SK-N-SH treated with all-trans-retinoic acid at 6 μM for 48 hours (cell line): Measurements from ENCODE around the gene ZDHHC15.
"Not testable (repeated sequence)": the region's sequence is repeated elsewhere in the genome, so short reads cannot be mapped to it uniquely, and the experiment has no call there.

Source experiments
- ATAC-seq: fragments of 200-7000 bp; cut with Tn5 transposase; 3 replicates; pipeline ENCODE4 v1.9.1; 2020; ENCODE audit warnings: mild to moderate bottlenecking, moderate library complexity
- ARNTL ChIP-seq: fragments of 450-650 bp; formaldehyde crosslinking; IDR thresholded peaks from 2 replicates; pipeline ENCODE4 v1.5.0; 2020; ENCODE audit warnings: low read depth, mild to moderate bottlenecking, moderate library complexity, borderline replicate concordance
- BACH2 ChIP-seq: fragments of 250-450 bp; sonication (Bioruptor Pico); IDR thresholded peaks from 2 replicates; pipeline ENCODE4 v1.9.0; 2021; ENCODE audit warnings: mild to moderate bottlenecking, borderline replicate concordance
- CSDC2 ChIP-seq: fragments of 250-450 bp; sonication (Bioruptor Pico); IDR thresholded peaks from 2 replicates; pipeline ENCODE4 v1.5.0; 2020; ENCODE audit warnings: mild to moderate bottlenecking, moderate library complexity
- ESRRG ChIP-seq: fragments of 250-450 bp; sonication (Bioruptor Pico); IDR thresholded peaks from 2 replicates; pipeline ENCODE4 v1.6.1; 2021; ENCODE audit warnings: mild to moderate bottlenecking
- GLIS3 ChIP-seq: fragments of 250-450 bp; sonication (Bioruptor Pico); IDR thresholded peaks from 2 replicates; pipeline ENCODE4 v1.5.0; 2020; ENCODE audit warnings: mild to moderate bottlenecking, moderate library complexity
- ISL1 ChIP-seq: fragments of 250-450 bp; sonication (Bioruptor Pico); IDR thresholded peaks from 2 replicates; pipeline ENCODE4 v2.1.2; 2022; ENCODE audit warnings: mild to moderate bottlenecking, moderate library complexity
- OSR1 ChIP-seq: fragments of 250-450 bp; sonication (Bioruptor Pico); IDR thresholded peaks from 2 replicates; pipeline ENCODE4 v1.8.0; 2022; ENCODE audit warnings: moderate library complexity, mild to moderate bottlenecking, inconsistent platforms
- PPARA ChIP-seq: fragments of 250-450 bp; sonication (Bioruptor Pico); IDR thresholded peaks from 2 replicates; pipeline ENCODE4 v1.5.0; 2020; ENCODE audit warnings: mild to moderate bottlenecking, borderline replicate concordance
- RARB ChIP-seq: fragments of 250-450 bp; sonication (Bioruptor Pico); IDR thresholded peaks from 2 replicates; pipeline ENCODE4 v1.8.0; 2021; ENCODE audit warnings: mild to moderate bottlenecking, moderate library complexity
- SNAI2 ChIP-seq: fragments of 250-450 bp; sonication (Bioruptor Pico); IDR thresholded peaks from 2 replicates; pipeline ENCODE4 v1.5.0; 2020; ENCODE audit warnings: mild to moderate bottlenecking, moderate library complexity
- TCF4 ChIP-seq: fragments of 250-450 bp; sonication (Bioruptor Pico); IDR thresholded peaks from 2 replicates; pipeline ENCODE4 v1.8.0; 2021; ENCODE audit warnings: mild to moderate bottlenecking, moderate library complexity, borderline replicate concordance
- TOX ChIP-seq: fragments of 250-450 bp; sonication (Bioruptor Pico); IDR thresholded peaks from 2 replicates; pipeline ENCODE4 v1.8.0; 2021; ENCODE audit warnings: mild to moderate bottlenecking, moderate library complexity, borderline replicate concordance
- ZC3H10 ChIP-seq: fragments of 250-450 bp; sonication (Bioruptor Pico); IDR thresholded peaks from 2 replicates; pipeline ENCODE4 v1.5.1; 2021; ENCODE audit warnings: mild to moderate bottlenecking, moderate library complexity
- ZFP3 ChIP-seq: fragments of 250-450 bp; sonication (Bioruptor Pico); IDR thresholded peaks from 2 replicates; pipeline ENCODE4 v1.5.0; 2020; ENCODE audit warnings: mild to moderate bottlenecking, moderate library complexity
- ZFP30 ChIP-seq: fragments of 450-650 bp; formaldehyde crosslinking; IDR thresholded peaks from 2 replicates; pipeline ENCODE4 v1.5.0; 2022; ENCODE audit warnings: mild to moderate bottlenecking, moderate library complexity
- ZNF565 ChIP-seq: fragments of 450-650 bp; formaldehyde crosslinking; conservative IDR thresholded peaks from 2 replicates; pipeline ENCODE4 v1.5.0; 2020; ENCODE audit warnings: low read depth, mild to moderate bottlenecking, moderate library complexity
- ZNF70 ChIP-seq: fragments of 450-650 bp; formaldehyde crosslinking; IDR thresholded peaks from 2 replicates; pipeline ENCODE4 v1.5.0; 2020; ENCODE audit warnings: mild to moderate bottlenecking, moderate library complexity
- ZNF8 ChIP-seq: fragments of 450-650 bp; formaldehyde crosslinking; IDR thresholded peaks from 2 replicates; pipeline ENCODE4 v1.5.0; 2020; ENCODE audit warnings: mild to moderate bottlenecking, moderate library complexity
- TF ChIP-seq, protein P1 (sequence below): fragments of 250-450 bp; sonication (Bioruptor Pico); IDR thresholded peaks from 2 replicates; pipeline ENCODE4 v1.5.0; 2020; ENCODE audit warnings: mild to moderate bottlenecking, moderate library complexity
- TF ChIP-seq, protein P2 (sequence below): fragments of 250-450 bp; sonication (Bioruptor Pico); IDR thresholded peaks from 2 replicates; pipeline ENCODE4 v1.8.0; 2021; ENCODE audit warnings: low read depth, mild to moderate bottlenecking, moderate library complexity, borderline replicate concordance
- TF ChIP-seq, protein P3 (sequence below): fragments of 250-450 bp; sonication (Bioruptor Pico); IDR thresholded peaks from 2 replicates; pipeline ENCODE4 v1.5.1; 2021; ENCODE audit warnings: mild to moderate bottlenecking, moderate library complexity
- TF ChIP-seq, protein P4 (sequence below): fragments of 250-450 bp; sonication (Bioruptor Pico); IDR thresholded peaks from 2 replicates; pipeline ENCODE4 v1.8.0; 2020; ENCODE audit warnings: mild to moderate bottlenecking, moderate library complexity, borderline replicate concordance

Gene ZDHHC15

DNA sequence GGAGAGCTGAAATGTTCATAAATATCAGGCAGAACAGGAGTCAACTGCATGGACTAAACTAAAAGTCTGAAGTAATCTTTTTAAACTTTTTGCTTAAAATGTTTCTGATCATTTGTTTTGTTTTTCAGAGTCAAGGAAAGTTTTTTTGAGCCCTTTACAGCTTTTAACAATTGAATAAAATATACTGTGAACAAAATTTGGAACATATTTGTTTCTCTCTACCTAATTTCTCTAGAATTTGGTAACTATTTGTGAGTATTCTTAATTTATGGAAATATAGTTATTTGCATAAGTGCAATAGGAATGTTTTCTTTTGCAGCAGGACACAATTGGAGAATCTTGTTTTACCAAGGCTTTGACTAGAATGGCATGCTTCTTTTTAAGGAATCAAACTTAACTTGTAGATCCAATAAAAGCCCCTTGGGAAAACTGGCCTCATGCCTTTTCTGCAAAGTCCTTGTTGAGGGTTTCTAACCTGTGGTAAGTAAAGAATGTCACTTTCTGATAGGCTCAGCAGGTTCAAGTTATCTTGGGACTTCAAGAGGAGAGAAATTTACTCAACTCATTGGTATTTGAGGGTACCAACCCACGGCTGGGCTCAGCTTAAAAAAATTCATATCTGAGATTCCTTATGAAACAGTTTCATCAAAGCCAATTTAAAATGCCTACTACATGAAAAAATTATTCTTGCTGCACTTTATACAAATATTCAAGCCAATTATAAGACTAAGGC is 157.4 kb downstream of the ZDHHC15 start:
- TF ChIP-seq ZC3H10 (CRISPR knock-in tag) (no peak), ZNF565 (CRISPR knock-in tag) (no peak), CSDC2 (no peak), SNAI2 (CRISPR knock-in tag) (no peak), ZNF70 (CRISPR knock-in tag) (no peak), TOX (CRISPR knock-in tag) (no peak), RARB (CRISPR knock-in tag) (no peak), PPARA (no peak), ZNF8 (no peak), ARNTL (CRISPR knock-in tag) (no peak), ZFP3 (no peak), GLIS3 (CRISPR knock-in tag) (no peak), TCF4 (CRISPR knock-in tag) (no peak)
- TF ChIP-seq, protein P1, sequence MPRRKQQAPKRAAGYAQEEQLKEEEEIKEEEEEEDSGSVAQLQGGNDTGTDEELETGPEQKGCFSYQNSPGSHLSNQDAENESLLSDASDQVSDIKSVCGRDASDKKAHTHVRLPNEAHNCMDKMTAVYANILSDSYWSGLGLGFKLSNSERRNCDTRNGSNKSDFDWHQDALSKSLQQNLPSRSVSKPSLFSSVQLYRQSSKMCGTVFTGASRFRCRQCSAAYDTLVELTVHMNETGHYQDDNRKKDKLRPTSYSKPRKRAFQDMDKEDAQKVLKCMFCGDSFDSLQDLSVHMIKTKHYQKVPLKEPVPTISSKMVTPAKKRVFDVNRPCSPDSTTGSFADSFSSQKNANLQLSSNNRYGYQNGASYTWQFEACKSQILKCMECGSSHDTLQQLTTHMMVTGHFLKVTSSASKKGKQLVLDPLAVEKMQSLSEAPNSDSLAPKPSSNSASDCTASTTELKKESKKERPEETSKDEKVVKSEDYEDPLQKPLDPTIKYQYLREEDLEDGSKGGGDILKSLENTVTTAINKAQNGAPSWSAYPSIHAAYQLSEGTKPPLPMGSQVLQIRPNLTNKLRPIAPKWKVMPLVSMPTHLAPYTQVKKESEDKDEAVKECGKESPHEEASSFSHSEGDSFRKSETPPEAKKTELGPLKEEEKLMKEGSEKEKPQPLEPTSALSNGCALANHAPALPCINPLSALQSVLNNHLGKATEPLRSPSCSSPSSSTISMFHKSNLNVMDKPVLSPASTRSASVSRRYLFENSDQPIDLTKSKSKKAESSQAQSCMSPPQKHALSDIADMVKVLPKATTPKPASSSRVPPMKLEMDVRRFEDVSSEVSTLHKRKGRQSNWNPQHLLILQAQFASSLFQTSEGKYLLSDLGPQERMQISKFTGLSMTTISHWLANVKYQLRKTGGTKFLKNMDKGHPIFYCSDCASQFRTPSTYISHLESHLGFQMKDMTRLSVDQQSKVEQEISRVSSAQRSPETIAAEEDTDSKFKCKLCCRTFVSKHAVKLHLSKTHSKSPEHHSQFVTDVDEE (CRISPR knock-in tag), result no peak
- TF ChIP-seq, protein P2, sequence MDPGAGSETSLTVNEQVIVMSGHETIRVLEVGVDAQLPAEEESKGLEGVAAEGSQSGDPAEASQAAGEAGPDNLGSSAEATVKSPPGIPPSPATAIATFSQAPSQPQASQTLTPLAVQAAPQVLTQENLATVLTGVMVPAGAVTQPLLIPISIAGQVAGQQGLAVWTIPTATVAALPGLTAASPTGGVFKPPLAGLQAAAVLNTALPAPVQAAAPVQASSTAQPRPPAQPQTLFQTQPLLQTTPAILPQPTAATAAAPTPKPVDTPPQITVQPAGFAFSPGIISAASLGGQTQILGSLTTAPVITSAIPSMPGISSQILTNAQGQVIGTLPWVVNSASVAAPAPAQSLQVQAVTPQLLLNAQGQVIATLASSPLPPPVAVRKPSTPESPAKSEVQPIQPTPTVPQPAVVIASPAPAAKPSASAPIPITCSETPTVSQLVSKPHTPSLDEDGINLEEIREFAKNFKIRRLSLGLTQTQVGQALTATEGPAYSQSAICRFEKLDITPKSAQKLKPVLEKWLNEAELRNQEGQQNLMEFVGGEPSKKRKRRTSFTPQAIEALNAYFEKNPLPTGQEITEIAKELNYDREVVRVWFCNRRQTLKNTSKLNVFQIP (CRISPR knock-in tag), result no peak

DNA sequence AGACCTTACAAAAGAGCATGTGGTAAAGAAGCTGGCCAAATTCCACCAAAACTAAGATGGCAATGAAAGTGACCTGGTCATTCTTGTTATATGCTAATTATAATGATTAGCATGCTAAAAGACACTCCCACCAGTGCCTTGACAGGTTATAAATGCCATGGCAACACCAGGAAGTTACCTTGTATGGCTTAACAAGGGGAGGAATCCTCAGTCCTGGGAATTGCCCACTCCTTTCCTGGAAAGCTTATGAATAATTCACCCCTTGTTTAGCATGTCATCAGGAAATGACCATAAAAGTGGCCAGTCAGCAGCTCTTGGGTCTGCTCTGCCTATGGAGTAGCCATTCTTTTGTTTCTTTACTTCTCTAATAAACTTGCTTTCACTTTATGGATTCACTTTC is 161.0 kb downstream of the ZDHHC15 start:
- ATAC-seq, result no peak
- TF ChIP-seq ZNF8 (no peak), ISL1 (no peak), ZFP30 (CRISPR knock-in tag) (no peak), ARNTL (CRISPR knock-in tag) (no peak), ESRRG (no peak), GLIS3 (CRISPR knock-in tag) (no peak), ZC3H10 (CRISPR knock-in tag) (no peak), RARB (CRISPR knock-in tag) (no peak), BACH2 (CRISPR knock-in tag) (no peak), SNAI2 (CRISPR knock-in tag) (no peak), OSR1 (CRISPR knock-in tag) (no peak), ZNF70 (CRISPR knock-in tag) (no peak), CSDC2 (no peak), ZNF565 (CRISPR knock-in tag) (no peak)
- TF ChIP-seq, protein P3, sequence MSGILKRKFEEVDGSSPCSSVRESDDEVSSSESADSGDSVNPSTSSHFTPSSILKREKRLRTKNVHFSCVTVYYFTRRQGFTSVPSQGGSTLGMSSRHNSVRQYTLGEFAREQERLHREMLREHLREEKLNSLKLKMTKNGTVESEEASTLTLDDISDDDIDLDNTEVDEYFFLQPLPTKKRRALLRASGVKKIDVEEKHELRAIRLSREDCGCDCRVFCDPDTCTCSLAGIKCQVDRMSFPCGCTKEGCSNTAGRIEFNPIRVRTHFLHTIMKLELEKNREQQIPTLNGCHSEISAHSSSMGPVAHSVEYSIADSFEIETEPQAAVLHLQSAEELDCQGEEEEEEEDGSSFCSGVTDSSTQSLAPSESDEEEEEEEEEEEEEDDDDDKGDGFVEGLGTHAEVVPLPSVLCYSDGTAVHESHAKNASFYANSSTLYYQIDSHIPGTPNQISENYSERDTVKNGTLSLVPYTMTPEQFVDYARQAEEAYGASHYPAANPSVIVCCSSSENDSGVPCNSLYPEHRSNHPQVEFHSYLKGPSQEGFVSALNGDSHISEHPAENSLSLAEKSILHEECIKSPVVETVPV (CRISPR knock-in tag), result no peak
- TF ChIP-seq, protein P4, sequence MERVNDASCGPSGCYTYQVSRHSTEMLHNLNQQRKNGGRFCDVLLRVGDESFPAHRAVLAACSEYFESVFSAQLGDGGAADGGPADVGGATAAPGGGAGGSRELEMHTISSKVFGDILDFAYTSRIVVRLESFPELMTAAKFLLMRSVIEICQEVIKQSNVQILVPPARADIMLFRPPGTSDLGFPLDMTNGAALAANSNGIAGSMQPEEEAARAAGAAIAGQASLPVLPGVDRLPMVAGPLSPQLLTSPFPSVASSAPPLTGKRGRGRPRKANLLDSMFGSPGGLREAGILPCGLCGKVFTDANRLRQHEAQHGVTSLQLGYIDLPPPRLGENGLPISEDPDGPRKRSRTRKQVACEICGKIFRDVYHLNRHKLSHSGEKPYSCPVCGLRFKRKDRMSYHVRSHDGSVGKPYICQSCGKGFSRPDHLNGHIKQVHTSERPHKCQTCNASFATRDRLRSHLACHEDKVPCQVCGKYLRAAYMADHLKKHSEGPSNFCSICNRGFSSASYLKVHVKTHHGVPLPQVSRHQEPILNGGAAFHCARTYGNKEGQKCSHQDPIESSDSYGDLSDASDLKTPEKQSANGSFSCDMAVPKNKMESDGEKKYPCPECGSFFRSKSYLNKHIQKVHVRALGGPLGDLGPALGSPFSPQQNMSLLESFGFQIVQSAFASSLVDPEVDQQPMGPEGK (CRISPR knock-in tag), result no peak
- TF ChIP-seq, protein P2 (CRISPR knock-in tag), result no peak
- TF ChIP-seq, protein P1 (CRISPR knock-in tag), result no peak

More for the DNA sequence above, 157.4 kb downstream of the ZDHHC15 start:
- ATAC-seq, result no peak

DNA sequence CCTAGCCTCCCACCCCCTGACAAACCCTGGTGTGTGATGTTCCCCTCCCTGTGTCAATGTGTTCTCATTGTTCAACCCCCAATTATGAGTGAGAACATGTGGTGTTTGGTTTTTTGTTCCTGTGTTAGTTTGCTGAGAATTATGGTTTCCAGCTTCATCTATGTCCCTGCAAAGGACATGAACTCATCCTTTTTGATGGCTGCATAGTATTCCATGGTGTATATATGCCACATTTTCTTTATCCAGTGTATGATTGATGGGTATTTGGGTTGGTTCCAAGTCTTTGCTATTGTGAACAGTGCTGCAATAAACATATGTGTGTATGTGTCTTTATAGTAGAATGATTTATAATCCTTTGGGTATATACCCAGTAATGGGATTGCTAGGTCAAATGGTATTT is 174.2 kb downstream of the ZDHHC15 start:
- not testable (repeated sequence) for ATAC-seq
